ENCODE data around the gene ATP1A2.

ATP1A2 gene

DNA sequence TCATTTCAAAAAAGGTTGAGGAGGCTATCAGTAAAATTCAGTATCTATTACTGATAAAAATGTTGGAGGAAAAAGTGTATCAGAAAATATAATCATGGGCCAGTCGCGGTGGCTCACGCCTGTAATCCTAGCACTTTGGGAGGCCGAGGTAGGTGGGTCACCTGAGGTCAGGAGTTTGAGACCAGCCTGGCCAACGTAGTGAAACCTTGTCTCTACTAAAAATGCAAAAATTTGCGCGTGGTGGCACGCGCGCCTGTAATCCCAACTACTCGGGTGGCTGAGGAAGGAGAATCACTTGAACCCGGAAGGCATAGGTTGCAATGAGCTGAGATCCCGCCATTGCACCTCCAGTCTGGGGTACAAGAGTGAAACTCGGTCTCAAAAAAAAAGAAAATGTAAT is 30.5 kb downstream of the ATP1A2 start:
- Histone ChIP-seq H3K4me3 (ENCODE audit: insufficient read depth, low read depth, low read length) (no peak overlapping the region), H3K27me3 (ENCODE audit: control insufficient read depth, insufficient read depth, low read length, poor library complexity, severe bottlenecking) (no peaks in the 10 kb centered on the region), H3K36me3 (ENCODE audit: control insufficient read depth, insufficient read depth, low read length) (peaks cover 4% of the 10 kb centered on the region), H3K27ac (ENCODE audit: insufficient read depth, low read depth, low read length, poor library complexity, severe bottlenecking) (no peak overlapping the region), H3K4me1 (ENCODE audit: control insufficient read depth, insufficient read depth, low read length) (no peaks in the 10 kb centered on the region), H3K9me3 (ENCODE audit: control insufficient read depth, low read length) (no peaks in the 10 kb centered on the region)
- WGBS, 2 experiments, result 92 to 94% methylated on average over 13 to 14 of the region's 14 CpGs

DNA sequence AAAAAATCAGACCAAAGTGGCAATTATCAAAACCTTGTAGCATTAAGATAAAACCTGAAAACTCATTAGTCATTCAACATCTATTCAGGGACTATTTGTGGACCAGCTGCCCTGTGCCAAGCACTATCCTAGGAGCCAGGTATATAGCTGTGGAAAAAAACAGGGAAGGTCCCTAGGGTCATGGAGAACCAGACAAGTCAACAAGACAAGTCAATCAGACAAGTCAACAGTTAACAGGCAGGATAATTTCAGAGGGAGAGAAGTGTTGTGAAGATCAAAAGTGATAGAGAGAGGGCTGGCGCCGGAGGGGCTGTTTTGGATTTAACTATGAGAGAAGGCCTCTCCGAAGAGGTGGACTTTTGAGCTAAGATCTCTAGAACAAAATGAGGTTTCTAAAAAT is 32.6 kb downstream of the ATP1A2 start:
- no peaks in the 10 kb centered on the region for H3K4me1 ChIP-seq (ENCODE audit: control insufficient read depth, insufficient read depth, low read length)
- H3K27me3 ChIP-seq (ENCODE audit: control insufficient read depth, insufficient read depth, low read length, poor library complexity, severe bottlenecking), result no peaks in the 10 kb centered on the region
- H3K4me3 ChIP-seq (ENCODE audit: insufficient read depth, low read depth, low read length), result no peak overlapping the region
- H3K9me3 ChIP-seq (ENCODE audit: control insufficient read depth, low read length), result no peaks in the 10 kb centered on the region
- no peak overlapping the region for H3K27ac ChIP-seq (ENCODE audit: insufficient read depth, low read depth, low read length, poor library complexity, severe bottlenecking)
- H3K36me3 ChIP-seq (ENCODE audit: control insufficient read depth, insufficient read depth, low read length), result no peaks in the 10 kb centered on the region
- 92 to 94% methylated on average over 3 of the region's 3 CpGs for WGBS, 2 experiments

DNA sequence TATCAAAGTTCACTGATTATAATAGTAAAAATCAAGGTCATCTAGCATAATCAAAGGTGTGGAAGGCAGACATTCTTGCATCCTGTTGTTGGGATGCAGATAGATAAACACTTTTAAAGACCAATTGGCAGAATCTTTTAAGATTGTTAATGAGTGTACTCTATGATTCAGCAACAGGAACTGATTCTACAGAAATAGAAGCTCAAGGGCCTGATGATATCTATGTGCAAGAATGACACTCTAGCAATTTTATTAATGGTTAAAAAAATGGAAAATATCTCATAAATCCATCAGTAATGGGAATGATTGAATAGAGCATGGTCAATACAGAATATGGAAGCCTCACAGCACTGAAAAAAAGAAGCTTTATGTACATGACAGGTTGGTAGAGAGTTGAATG is 33.7 kb downstream of the ATP1A2 start:
- H3K27ac ChIP-seq (ENCODE audit: insufficient read depth, low read depth, low read length, poor library complexity, severe bottlenecking), result no peak overlapping the region
- H3K4me1 ChIP-seq (ENCODE audit: control insufficient read depth, insufficient read depth, low read length), result no peaks in the 10 kb centered on the region
- H3K4me3 ChIP-seq (ENCODE audit: insufficient read depth, low read depth, low read length), result no peak overlapping the region
- no peaks in the 10 kb centered on the region for H3K9me3 ChIP-seq (ENCODE audit: control insufficient read depth, low read length)
- no peaks in the 10 kb centered on the region for H3K27me3 ChIP-seq (ENCODE audit: control insufficient read depth, insufficient read depth, low read length, poor library complexity, severe bottlenecking)
- H3K36me3 ChIP-seq (ENCODE audit: control insufficient read depth, insufficient read depth, low read length), result no peaks in the 10 kb centered on the region

- Histone ChIP-seq H3K4me1 (ENCODE audit: control insufficient read depth, insufficient read depth, low read length) (no peaks in the 10 kb centered on the region), H3K4me3 (ENCODE audit: insufficient read depth, low read depth, low read length) (no peak overlapping the region), H3K27ac (ENCODE audit: insufficient read depth, low read depth, low read length, poor library complexity, severe bottlenecking) (no peak overlapping the region), H3K36me3 (ENCODE audit: control insufficient read depth, insufficient read depth, low read length) (no peaks in the 10 kb centered on the region), H3K9me3 (ENCODE audit: control insufficient read depth, low read length) (no peaks in the 10 kb centered on the region), H3K27me3 (ENCODE audit: control insufficient read depth, insufficient read depth, low read length, poor library complexity, severe bottlenecking) (no peaks in the 10 kb centered on the region)
- WGBS, 2 experiments, result 90 to 100% methylated on average over 2 of the region's 2 CpGs
Measured at GRCh38 chr1:160149716-160150115, 34.2 kb downstream of the ATP1A2 start.

DNA sequence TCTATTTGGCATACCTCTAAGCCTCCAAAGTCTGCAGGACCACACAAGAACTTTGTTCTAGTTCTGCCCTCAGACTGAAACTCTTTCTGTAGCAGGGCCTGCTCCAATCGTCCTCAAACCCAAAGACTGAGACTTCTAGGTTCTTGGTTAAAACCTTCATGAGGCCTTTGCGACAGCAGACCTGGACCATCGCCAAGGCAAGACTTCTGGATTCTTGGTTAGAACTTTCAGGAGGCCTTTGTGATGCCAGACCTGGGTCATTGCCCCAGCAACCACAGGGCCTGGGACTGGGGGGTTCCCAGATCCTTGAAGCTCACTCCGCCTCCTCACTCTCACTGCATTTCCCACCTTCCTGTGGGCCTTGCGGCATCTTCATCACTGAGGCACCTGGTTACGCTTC is 35.7 kb downstream of the ATP1A2 start, which contains the start of gene ATP1A4:
ATP1A4 (plus strand) TSS at position 301 of the 400 bp plus-strand sequence. CDS start 438 bp downstream, outside the sequence.
- no peaks in the 10 kb centered on the region for H3K36me3 ChIP-seq (ENCODE audit: control insufficient read depth, insufficient read depth, low read length)
- H3K9me3 ChIP-seq (ENCODE audit: control insufficient read depth, low read length), result no peaks in the 10 kb centered on the region
- 94 to 96% methylated on average over 6 of the region's 6 CpGs for WGBS, 2 experiments
- H3K4me1 ChIP-seq (ENCODE audit: control insufficient read depth, insufficient read depth, low read length), result no peaks in the 10 kb centered on the region
- no peaks in the 10 kb centered on the region for H3K27me3 ChIP-seq (ENCODE audit: control insufficient read depth, insufficient read depth, low read length, poor library complexity, severe bottlenecking)
- no peak within 1 kb of the TSS for H3K4me3 ChIP-seq (ENCODE audit: insufficient read depth, low read depth, low read length)
- H3K27ac ChIP-seq (ENCODE audit: insufficient read depth, low read depth, low read length, poor library complexity, severe bottlenecking), result no peak within 1 kb of the TSS

DNA sequence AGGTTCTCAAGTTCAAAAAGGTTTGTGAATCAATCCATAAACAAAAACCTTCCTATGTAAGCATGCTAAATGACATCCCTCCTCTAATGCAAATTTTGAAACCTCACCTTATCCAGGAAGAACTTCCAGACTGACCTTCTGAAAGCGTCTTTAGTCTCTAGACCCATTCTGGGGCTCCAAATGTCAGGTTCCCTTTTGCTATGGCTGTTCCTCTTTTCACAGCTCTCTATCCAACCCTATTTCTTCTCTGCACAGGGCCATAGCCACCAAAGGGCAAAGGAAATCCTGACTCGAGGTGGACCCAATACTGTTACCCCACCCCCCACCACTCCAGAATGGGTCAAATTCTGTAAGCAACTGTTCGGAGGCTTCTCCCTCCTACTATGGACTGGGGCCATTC is 39.2 kb downstream of the ATP1A2 start:
- Histone ChIP-seq H3K36me3 (ENCODE audit: control insufficient read depth, insufficient read depth, low read length) (no peaks in the 10 kb centered on the region), H3K4me3 (ENCODE audit: insufficient read depth, low read depth, low read length) (no peak overlapping the region), H3K27ac (ENCODE audit: insufficient read depth, low read depth, low read length, poor library complexity, severe bottlenecking) (no peak overlapping the region), H3K9me3 (ENCODE audit: control insufficient read depth, low read length) (no peaks in the 10 kb centered on the region), H3K27me3 (ENCODE audit: control insufficient read depth, insufficient read depth, low read length, poor library complexity, severe bottlenecking) (no peaks in the 10 kb centered on the region), H3K4me1 (ENCODE audit: control insufficient read depth, insufficient read depth, low read length) (no peaks in the 10 kb centered on the region)
- WGBS, 2 experiments, result 90 to 93% methylated on average over 3 of the region's 3 CpGs

GRCh38 chr1:160156361-160156760 is 40.8 kb downstream of the ATP1A2 start:
- H3K27ac ChIP-seq (ENCODE audit: insufficient read depth, low read depth, low read length, poor library complexity, severe bottlenecking), result no peak overlapping the region
- no peaks in the 10 kb centered on the region for H3K36me3 ChIP-seq (ENCODE audit: control insufficient read depth, insufficient read depth, low read length)
- WGBS, 2 experiments, result 90 to 95% methylated on average over 5 of the region's 5 CpGs
- no peaks in the 10 kb centered on the region for H3K4me1 ChIP-seq (ENCODE audit: control insufficient read depth, insufficient read depth, low read length)
- no peaks in the 10 kb centered on the region for H3K27me3 ChIP-seq (ENCODE audit: control insufficient read depth, insufficient read depth, low read length, poor library complexity, severe bottlenecking)
- no peak overlapping the region for H3K4me3 ChIP-seq (ENCODE audit: insufficient read depth, low read depth, low read length)
- no peaks in the 10 kb centered on the region for H3K9me3 ChIP-seq (ENCODE audit: control insufficient read depth, low read length)

- Histone ChIP-seq H3K27me3 (ENCODE audit: control insufficient read depth, insufficient read depth, low read length, poor library complexity, severe bottlenecking) (no peaks in the 10 kb centered on the region), H3K27ac (ENCODE audit: insufficient read depth, low read depth, low read length, poor library complexity, severe bottlenecking) (no peak overlapping the region), H3K36me3 (ENCODE audit: control insufficient read depth, insufficient read depth, low read length) (no peaks in the 10 kb centered on the region), H3K4me3 (ENCODE audit: insufficient read depth, low read depth, low read length) (no peak overlapping the region), H3K9me3 (ENCODE audit: control insufficient read depth, low read length) (no peaks in the 10 kb centered on the region), H3K4me1 (ENCODE audit: control insufficient read depth, insufficient read depth, low read length) (no peaks in the 10 kb centered on the region)
- WGBS, 2 experiments, result 80 to 95% methylated on average over 2 to 4 of the region's 4 CpGs
Measured at GRCh38 chr1:160157174-160157573, 41.6 kb downstream of the ATP1A2 start.

DNA sequence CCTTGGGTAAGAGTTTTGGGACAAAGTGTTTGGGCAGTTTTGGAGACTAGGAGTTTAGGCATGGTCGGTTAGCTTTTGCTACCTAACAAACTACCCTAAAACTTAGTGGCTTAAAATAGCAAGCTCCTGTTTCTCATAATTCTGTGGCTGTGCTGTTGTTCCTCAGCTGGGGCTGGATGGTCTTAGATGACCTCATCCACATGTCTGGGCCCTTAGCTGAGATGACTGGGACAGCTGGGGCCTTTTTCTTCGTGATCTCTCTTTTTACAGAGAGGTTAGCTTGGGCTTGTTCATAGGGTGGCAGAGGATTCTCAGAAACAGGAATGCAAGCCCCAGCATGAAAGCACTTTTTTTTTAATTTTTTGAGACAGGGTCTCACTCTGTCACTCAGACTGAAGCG is 42.5 kb downstream of the ATP1A2 start:
- no peak overlapping the region for H3K4me3 ChIP-seq (ENCODE audit: insufficient read depth, low read depth, low read length)
- no peaks in the 10 kb centered on the region for H3K9me3 ChIP-seq (ENCODE audit: control insufficient read depth, low read length)
- no peaks in the 10 kb centered on the region for H3K27me3 ChIP-seq (ENCODE audit: control insufficient read depth, insufficient read depth, low read length, poor library complexity, severe bottlenecking)
- H3K4me1 ChIP-seq (ENCODE audit: control insufficient read depth, insufficient read depth, low read length), result no peaks in the 10 kb centered on the region
- 81% methylated on average over 3 of the region's 3 CpGs for WGBS, 2 experiments
- no peaks in the 10 kb centered on the region for H3K36me3 ChIP-seq (ENCODE audit: control insufficient read depth, insufficient read depth, low read length)
- no peak overlapping the region for H3K27ac ChIP-seq (ENCODE audit: insufficient read depth, low read depth, low read length, poor library complexity, severe bottlenecking)

- Histone ChIP-seq H3K27me3 (ENCODE audit: control insufficient read depth, insufficient read depth, low read length, poor library complexity, severe bottlenecking) (no peaks in the 10 kb centered on the region), H3K4me3 (ENCODE audit: insufficient read depth, low read depth, low read length) (no peak overlapping the region), H3K4me1 (ENCODE audit: control insufficient read depth, insufficient read depth, low read length) (no peaks in the 10 kb centered on the region), H3K36me3 (ENCODE audit: control insufficient read depth, insufficient read depth, low read length) (no peaks in the 10 kb centered on the region), H3K27ac (ENCODE audit: insufficient read depth, low read depth, low read length, poor library complexity, severe bottlenecking) (no peak overlapping the region), H3K9me3 (ENCODE audit: control insufficient read depth, low read length) (no peaks in the 10 kb centered on the region)
- 95% methylated on average over 4 of the region's 4 CpGs for WGBS, 2 experiments
Measured at GRCh38 chr1:160158534-160158933, 43.0 kb downstream of the ATP1A2 start.

DNA sequence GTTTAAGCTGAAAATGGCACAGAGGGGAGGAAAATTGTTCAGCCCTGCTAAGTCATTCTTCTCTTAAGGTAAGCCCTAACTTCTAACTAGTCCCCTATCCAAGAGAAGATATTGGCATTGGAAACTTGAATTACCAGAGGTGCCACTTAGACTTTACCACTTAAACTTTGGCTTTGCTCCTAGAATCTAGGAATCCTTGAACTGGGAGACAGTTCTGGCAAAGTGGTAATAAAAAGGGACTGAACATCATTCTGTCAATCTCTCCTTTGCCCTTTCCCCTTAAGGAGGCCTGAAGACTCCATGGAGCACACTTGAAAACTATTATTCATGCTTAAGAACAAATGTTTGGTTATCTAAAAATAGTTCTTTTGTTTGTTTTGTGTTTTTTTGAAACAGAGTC is 44.3 kb downstream of the ATP1A2 start:
- Histone ChIP-seq H3K27me3 (ENCODE audit: control insufficient read depth, insufficient read depth, low read length, poor library complexity, severe bottlenecking) (no peaks in the 10 kb centered on the region), H3K9me3 (ENCODE audit: control insufficient read depth, low read length) (no peaks in the 10 kb centered on the region), H3K27ac (ENCODE audit: insufficient read depth, low read depth, low read length, poor library complexity, severe bottlenecking) (no peak overlapping the region), H3K36me3 (ENCODE audit: control insufficient read depth, insufficient read depth, low read length) (no peaks in the 10 kb centered on the region), H3K4me1 (ENCODE audit: control insufficient read depth, insufficient read depth, low read length) (no peaks in the 10 kb centered on the region), H3K4me3 (ENCODE audit: insufficient read depth, low read depth, low read length) (no peak overlapping the region)
